GM18526 (cell line): ENCODE data around the gene STAC3.

Source experiments
- POLR2A ChIP-seq: IDR thresholded peaks from 3 replicates; pipeline ENCODE4 v1.6.1; 2011; ENCODE audit not compliant: insufficient read length; ENCODE audit errors: extremely low read depth

The STAC3 gene

DNA sequence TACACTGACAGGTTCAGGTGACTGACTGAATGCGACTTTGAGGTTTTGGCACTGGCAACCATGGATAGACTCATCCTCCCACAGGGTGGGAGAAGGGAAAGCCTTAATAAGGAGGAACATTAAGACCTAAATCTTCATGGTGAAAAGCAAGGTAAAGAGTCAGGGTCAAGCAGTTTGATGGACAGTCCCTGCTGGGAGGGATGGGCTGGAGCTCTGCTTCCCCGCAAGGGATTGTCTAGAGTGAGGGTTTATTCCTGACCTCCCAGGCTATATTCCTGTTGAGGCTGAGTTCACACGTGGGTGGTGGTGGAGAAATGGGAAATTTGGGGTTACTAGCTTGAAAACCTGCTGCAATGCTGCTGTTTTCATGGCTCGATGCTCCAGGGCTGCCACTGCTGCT lies 9.4 kb upstream of the STAC3 start:
- TF ChIP-seq POLR2A, result no peak

GRCh38 chr12:57258977-57259970 lies 8.3 kb upstream of the STAC3 start:
- no peak for TF ChIP-seq POLR2A

DNA sequence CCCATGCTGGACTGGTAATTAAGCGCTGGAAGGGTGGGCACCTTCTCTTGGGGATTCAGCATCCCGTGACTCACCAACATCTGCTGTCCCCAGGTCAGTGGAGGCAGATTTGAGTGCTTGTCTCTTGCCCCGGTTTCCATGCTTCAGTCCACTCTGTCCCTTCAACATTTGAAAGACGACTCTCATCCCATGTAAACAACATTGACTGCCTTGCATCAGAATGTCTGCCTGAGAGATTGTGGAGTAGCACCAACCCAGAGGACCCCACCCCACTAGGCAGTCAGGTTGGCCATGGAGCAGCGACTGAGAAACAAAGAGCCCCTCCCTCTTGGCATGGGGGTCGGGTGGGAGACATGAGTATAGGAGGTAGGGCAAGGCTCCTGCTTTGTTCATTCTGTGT lies 4.9 kb upstream of the STAC3 start:
- TF ChIP-seq POLR2A, result no peak

GRCh38 chr12:57254506-57255280 lies 3.7 kb upstream of the STAC3 start:
- TF ChIP-seq POLR2A, result no peak

DNA sequence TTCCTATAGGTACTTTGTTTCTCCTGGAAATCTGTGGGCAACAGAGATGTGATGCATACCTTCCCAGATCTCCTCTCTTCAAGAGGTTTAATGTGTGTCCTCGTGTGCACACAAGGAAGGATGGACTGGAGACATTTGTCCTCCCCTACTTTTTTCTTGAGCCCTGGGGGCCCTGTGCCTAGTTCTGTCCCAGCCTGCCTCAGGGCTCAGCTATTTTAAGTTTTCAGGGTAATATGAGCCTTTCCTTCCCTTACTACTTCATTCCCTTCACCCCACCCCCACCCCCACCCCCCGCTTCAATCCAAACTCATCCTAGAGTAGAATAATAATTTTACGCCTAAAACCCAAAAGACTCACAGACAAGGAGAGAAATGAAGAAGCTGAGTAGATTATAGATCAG lies 446 bp downstream of the STAC3 start:
- no peak for TF ChIP-seq POLR2A

DNA sequence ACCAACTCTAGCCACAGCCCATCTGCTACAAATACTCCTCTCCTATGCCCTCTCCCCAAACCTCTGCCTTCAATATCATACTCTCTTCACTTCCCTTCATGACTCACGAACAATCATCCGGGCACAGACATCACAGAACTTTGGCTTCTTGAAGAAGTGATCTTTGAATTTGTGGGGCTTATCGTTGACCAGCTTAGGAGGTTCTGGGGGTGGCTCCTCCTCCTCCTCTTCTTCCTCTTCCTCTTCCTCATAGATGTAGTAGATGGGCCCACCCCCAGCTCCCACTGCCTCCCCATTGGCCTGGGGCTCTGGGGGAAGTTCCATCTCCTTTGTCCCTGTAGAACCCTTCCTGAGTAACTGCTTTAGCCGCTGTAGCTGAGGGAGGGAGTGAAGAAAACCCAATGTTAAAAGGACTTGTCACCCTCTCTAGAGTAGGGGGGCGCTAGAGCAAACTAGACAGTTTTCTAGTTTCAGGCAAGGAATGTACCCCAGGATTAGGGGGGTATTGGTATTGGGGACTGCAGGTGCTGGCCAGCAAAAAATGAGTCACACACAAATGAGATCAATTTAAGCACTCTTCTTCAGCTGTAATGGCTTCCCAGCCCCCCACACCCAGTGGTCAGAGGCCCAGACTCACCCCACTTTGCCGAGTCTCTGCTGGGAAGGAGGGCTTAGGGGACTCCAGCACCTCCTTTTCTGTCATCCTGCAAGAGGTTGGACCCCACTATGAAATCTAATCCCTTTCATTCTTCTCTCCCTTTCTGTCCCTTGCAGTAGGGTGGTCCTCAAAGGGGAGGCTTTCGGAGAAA lies 1.8 kb downstream of the STAC3 start:
- TF ChIP-seq POLR2A, result no peak

GRCh38 chr12:57247041-57247440 lies 3.9 kb downstream of the STAC3 start:
- no peak for TF ChIP-seq POLR2A

DNA sequence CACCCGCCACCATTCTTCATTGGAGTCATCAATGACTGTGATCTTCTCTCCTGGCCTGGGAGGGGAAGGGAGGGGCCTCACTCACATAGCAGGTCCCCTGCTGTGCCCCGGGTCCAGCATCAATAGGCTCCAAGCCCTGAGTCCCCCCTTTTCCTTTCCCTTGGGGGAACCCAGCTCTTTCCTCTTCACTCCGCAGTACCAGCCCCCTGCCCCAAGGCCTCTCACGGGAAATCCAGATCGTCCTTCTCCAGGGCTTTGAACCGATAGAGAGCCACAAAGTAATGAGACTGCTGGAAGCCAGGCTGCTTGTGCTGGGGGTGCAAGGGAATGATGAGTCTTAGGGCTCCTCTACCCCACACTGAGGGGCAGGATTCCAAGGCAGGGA lies 6.7 kb downstream of the STAC3 start:
- TF ChIP-seq POLR2A, result no peak

DNA sequence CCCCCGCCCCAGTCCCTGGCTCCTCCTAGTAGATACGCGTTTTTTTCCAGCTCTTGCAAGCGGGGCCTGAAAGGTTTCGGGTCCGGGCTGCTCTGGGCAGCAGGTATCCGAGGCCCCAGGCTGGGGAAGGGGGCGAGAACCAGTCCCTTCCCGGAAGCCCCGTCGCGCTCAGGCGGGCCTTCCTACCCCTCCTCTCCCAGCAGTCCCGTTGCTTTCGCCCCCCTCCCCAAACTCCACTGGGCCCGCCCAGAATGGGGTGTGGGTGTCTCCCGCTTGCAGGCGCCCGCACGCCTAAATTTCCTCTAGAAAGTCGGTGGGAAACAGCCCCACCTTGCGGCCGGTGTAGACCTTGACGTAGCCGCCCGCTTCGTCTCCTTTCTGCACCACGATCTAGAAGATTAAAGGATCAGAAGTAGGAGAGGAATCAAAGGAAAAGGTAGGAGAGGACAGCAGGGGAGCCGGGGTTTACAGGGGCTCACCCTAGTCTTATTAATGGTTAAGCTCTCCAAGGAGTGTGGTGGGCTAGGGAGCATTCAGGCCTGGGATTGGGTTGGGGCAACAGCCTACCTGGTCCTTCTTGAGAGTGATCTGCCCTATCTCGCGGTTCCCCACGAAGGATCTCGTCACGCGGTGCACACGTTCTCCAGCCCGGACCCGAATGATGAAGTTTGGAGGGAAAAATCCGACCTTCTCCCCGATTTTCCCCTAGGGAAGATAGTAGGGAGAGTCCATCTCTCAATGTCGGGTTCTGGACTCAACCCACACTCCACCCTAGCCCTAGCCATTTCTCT lies 7.3 kb downstream of the STAC3 start:
- TF ChIP-seq POLR2A, result no peak

GRCh38 chr12:57242691-57243454 lies 8.1 kb downstream of the STAC3 start:
- no peak for TF ChIP-seq POLR2A

DNA sequence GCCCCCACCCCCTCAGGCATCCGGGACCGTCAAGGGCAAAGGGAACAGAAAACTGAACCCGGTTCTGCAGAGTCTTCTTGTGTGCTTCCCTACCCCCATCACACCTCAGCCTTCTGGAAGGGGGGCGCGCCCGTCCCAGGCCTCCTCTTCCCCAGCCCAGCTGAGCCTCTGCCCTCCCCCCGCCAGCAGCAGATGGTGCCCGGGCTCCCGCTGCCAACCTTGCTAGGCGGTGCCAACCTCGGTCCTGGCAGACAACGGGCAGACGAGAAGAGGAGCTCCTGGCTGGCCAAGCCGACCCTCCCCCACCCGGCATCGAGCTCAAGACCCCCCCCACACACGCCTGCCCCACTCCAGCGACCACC lies 8.7 kb downstream of the STAC3 start:
- TF ChIP-seq POLR2A, result no peak

GRCh38 chr12:57241402-57242310 lies 9.3 kb downstream of the STAC3 start:
- no peak for TF ChIP-seq POLR2A

DNA sequence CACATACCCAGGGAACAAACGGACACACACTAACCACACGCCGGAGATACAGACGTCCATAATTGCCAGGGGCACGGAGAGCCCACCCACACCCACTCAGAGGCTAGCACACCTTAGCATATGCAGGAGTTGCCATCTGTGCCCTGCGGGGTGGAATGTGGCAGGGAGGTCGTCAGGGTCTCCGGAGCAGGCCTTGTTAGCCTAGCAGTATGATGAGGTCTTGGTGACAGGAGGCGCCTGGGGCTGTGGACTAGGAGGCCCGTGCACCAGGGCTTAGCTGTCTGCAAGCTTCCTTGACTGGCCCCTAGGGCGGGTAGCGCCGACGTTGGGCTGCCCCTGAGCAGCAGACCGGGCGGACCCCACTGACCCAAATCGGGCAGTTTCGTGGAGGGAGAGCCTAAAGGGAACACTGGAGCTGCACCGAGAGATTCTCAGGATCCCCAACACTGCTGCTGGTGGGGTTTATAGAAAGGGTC lies 10.0 kb downstream of the STAC3 start:
- no peak for TF ChIP-seq POLR2A
